Activated naive CD8-positive, alpha-beta T cell treated with anti-CD3 and anti-CD28 coated beads for 36 hours (primary cell): ENCODE data around the gene C22orf31. TPM values are rescaled to one million over a fixed set of nuclear protein-coding genes. Genes with fewer than 3 reads are reported as not detected.

Experiments
- DNase-seq: peaks from one replicate; pipeline ENCODE4 v3.0.0; 2021
- H3K27ac Mint-ChIP-seq: one replicate; pipeline ENCODE4 v1.8.0; 2022; ENCODE audit warnings: mild to moderate bottlenecking, moderate library complexity, mixed read lengths
- H3K27me3 Mint-ChIP-seq: one replicate; pipeline ENCODE4 v1.8.0; 2022; ENCODE audit warnings: mild to moderate bottlenecking, mixed read lengths
- H3K36me3 Mint-ChIP-seq: one replicate; pipeline ENCODE4 v1.8.0; 2021; ENCODE audit warnings: mild to moderate bottlenecking, mixed read lengths
- H3K4me1 Mint-ChIP-seq: one replicate; pipeline ENCODE4 v1.8.0; 2021; ENCODE audit warnings: mixed read lengths
- H3K4me3 Mint-ChIP-seq: one replicate; pipeline ENCODE4 v1.8.0; 2022; ENCODE audit warnings: mild to moderate bottlenecking, moderate library complexity, mixed read lengths
- H3K9me3 Mint-ChIP-seq: one replicate; pipeline ENCODE4 v1.8.0; 2022; ENCODE audit warnings: mixed read lengths
- total RNA-seq, 2 experiments: library from RNA; stranded (reverse); gene quantifications; one replicate each; pipeline ENCODE4 v1.2.3, GENCODE V29; 2021

C22orf31 gene
- not detected for total RNA-seq

- H3K4me1 Mint-ChIP-seq, result peaks cover 8% of the 10 kb centered on the region
- no peak within 1 kb of the TSS for H3K4me3 Mint-ChIP-seq
- H3K9me3 Mint-ChIP-seq, result no peaks in the 10 kb centered on the region
- H3K36me3 Mint-ChIP-seq, result no peaks in the 10 kb centered on the region
- H3K27ac Mint-ChIP-seq, result no peak within 1 kb of the TSS
- no peak for DNase-seq
- peaks cover 32% of the 10 kb centered on the region for H3K27me3 Mint-ChIP-seq
These were observed at the start of gene C22orf31 for GRCh38 chr22:29061773-29062172. C22orf31 (minus strand) TSS chr22:29061831; CDS start chr22:29061792, 39 bp downstream.

- Mint-ChIP-seq H3K36me3 (no peaks in the 10 kb centered on the region), H3K27ac (no peak overlapping the region), H3K27me3 (peaks cover 18% of the 10 kb centered on the region), H3K4me1 (no peaks in the 10 kb centered on the region), H3K9me3 (no peaks in the 10 kb centered on the region), H3K4me3 (no peak overlapping the region)
- no peak for DNase-seq
These were observed 49.3 kb upstream of the C22orf31 start for GRCh38 chr22:29110946-29111345.

GRCh38 chr22:29109822-29110221, 48.2 kb upstream of the C22orf31 start:
- no peaks in the 10 kb centered on the region for H3K4me1 Mint-ChIP-seq
- no peak overlapping the region for H3K27ac Mint-ChIP-seq
- no peaks in the 10 kb centered on the region for H3K9me3 Mint-ChIP-seq
- H3K4me3 Mint-ChIP-seq, result no peak overlapping the region
- peaks cover 9% of the 10 kb centered on the region for H3K27me3 Mint-ChIP-seq
- no peaks in the 10 kb centered on the region for H3K36me3 Mint-ChIP-seq
- no peak for DNase-seq

- Mint-ChIP-seq H3K4me3 (no peak overlapping the region), H3K27me3 (no peaks in the 10 kb centered on the region), H3K4me1 (no peaks in the 10 kb centered on the region), H3K27ac (no peak overlapping the region), H3K9me3 (no peaks in the 10 kb centered on the region), H3K36me3 (no peaks in the 10 kb centered on the region)
- no peak for DNase-seq
These were observed 46.5 kb upstream of the C22orf31 start for GRCh38 chr22:29108137-29108536.

- no peaks in the 10 kb centered on the region for H3K4me1 Mint-ChIP-seq
These were observed 45.2 kb upstream of the C22orf31 start for GRCh38 chr22:29106839-29107238.

GRCh38 chr22:29105468-29105867, 43.8 kb upstream of the C22orf31 start:
- no peak for DNase-seq
- Mint-ChIP-seq H3K9me3 (no peaks in the 10 kb centered on the region), H3K36me3 (no peaks in the 10 kb centered on the region), H3K4me1 (no peaks in the 10 kb centered on the region), H3K4me3 (no peak overlapping the region), H3K27ac (no peak overlapping the region), H3K27me3 (no peaks in the 10 kb centered on the region)

More at GRCh38 chr22:29106839-29107238, 45.2 kb upstream of the C22orf31 start:
- Mint-ChIP-seq H3K9me3 (no peaks in the 10 kb centered on the region), H3K36me3 (no peaks in the 10 kb centered on the region), H3K27ac (no peak overlapping the region), H3K27me3 (no peaks in the 10 kb centered on the region), H3K4me3 (no peak overlapping the region)
- no peak for DNase-seq

GRCh38 chr22:29103121-29103520, 41.5 kb upstream of the C22orf31 start:
- DNase-seq, result no peak
- no peak overlapping the region for H3K4me3 Mint-ChIP-seq
- no peaks in the 10 kb centered on the region for H3K27me3 Mint-ChIP-seq
- no peaks in the 10 kb centered on the region for H3K4me1 Mint-ChIP-seq
- no peaks in the 10 kb centered on the region for H3K36me3 Mint-ChIP-seq
- no peaks in the 10 kb centered on the region for H3K9me3 Mint-ChIP-seq
- no peak overlapping the region for H3K27ac Mint-ChIP-seq

GRCh38 chr22:29102300-29102699, 40.7 kb upstream of the C22orf31 start:
- no peaks in the 10 kb centered on the region for H3K27me3 Mint-ChIP-seq
- no peaks in the 10 kb centered on the region for H3K9me3 Mint-ChIP-seq
- H3K27ac Mint-ChIP-seq, result no peak overlapping the region
- no peaks in the 10 kb centered on the region for H3K36me3 Mint-ChIP-seq
- no peaks in the 10 kb centered on the region for H3K4me1 Mint-ChIP-seq
- DNase-seq, result no peak
- H3K4me3 Mint-ChIP-seq, result no peak overlapping the region

GRCh38 chr22:29098296-29098695, 36.7 kb upstream of the C22orf31 start:
- H3K27me3 Mint-ChIP-seq, result no peaks in the 10 kb centered on the region
- no peaks in the 10 kb centered on the region for H3K9me3 Mint-ChIP-seq
- no peak overlapping the region for H3K27ac Mint-ChIP-seq
- H3K4me1 Mint-ChIP-seq, result no peaks in the 10 kb centered on the region
- no peaks in the 10 kb centered on the region for H3K36me3 Mint-ChIP-seq
- DNase-seq, result no peak
- H3K4me3 Mint-ChIP-seq, result no peak overlapping the region

- H3K4me1 Mint-ChIP-seq, result no peaks in the 10 kb centered on the region
- no peaks in the 10 kb centered on the region for H3K9me3 Mint-ChIP-seq
- H3K27me3 Mint-ChIP-seq, result no peaks in the 10 kb centered on the region
- no peak overlapping the region for H3K4me3 Mint-ChIP-seq
- no peak overlapping the region for H3K27ac Mint-ChIP-seq
- H3K36me3 Mint-ChIP-seq, result no peaks in the 10 kb centered on the region
- no peak for DNase-seq
These were observed 35.4 kb upstream of the C22orf31 start for GRCh38 chr22:29096736-29097669.

- Mint-ChIP-seq H3K27me3 (no peaks in the 10 kb centered on the region), H3K27ac (no peak overlapping the region), H3K36me3 (no peaks in the 10 kb centered on the region), H3K4me1 (no peaks in the 10 kb centered on the region), H3K4me3 (no peak overlapping the region), H3K9me3 (no peaks in the 10 kb centered on the region)
- no peak for DNase-seq
These were observed 33.8 kb upstream of the C22orf31 start for GRCh38 chr22:29095459-29095858.

GRCh38 chr22:29093501-29094300, 32.1 kb upstream of the C22orf31 start:
- Mint-ChIP-seq H3K9me3 (no peaks in the 10 kb centered on the region), H3K36me3 (no peaks in the 10 kb centered on the region), H3K4me3 (no peak overlapping the region), H3K27ac (no peak overlapping the region), H3K27me3 (peaks cover 13% of the 10 kb centered on the region), H3K4me1 (no peaks in the 10 kb centered on the region)
- DNase-seq, result no peak

GRCh38 chr22:29093030-29093429, 31.4 kb upstream of the C22orf31 start:
- no peaks in the 10 kb centered on the region for H3K4me1 Mint-ChIP-seq
- no peaks in the 10 kb centered on the region for H3K9me3 Mint-ChIP-seq
- H3K27me3 Mint-ChIP-seq, result peaks cover 14% of the 10 kb centered on the region

GRCh38 chr22:29092243-29092642, 30.6 kb upstream of the C22orf31 start:
- no peak overlapping the region for H3K27ac Mint-ChIP-seq
- no peaks in the 10 kb centered on the region for H3K9me3 Mint-ChIP-seq
- H3K4me3 Mint-ChIP-seq, result no peak overlapping the region
- no peaks in the 10 kb centered on the region for H3K36me3 Mint-ChIP-seq
- H3K27me3 Mint-ChIP-seq, result peaks cover 14% of the 10 kb centered on the region
- DNase-seq, result no peak
- no peaks in the 10 kb centered on the region for H3K4me1 Mint-ChIP-seq

More at GRCh38 chr22:29093030-29093429, 31.4 kb upstream of the C22orf31 start:
- no peak for DNase-seq
- Mint-ChIP-seq H3K36me3 (no peaks in the 10 kb centered on the region), H3K4me3 (no peak overlapping the region), H3K27ac (no peak overlapping the region)

GRCh38 chr22:29090039-29090438, 28.4 kb upstream of the C22orf31 start:
- H3K27ac Mint-ChIP-seq, result no peak overlapping the region
- H3K9me3 Mint-ChIP-seq, result no peaks in the 10 kb centered on the region
- DNase-seq, result no peak
- H3K36me3 Mint-ChIP-seq, result no peaks in the 10 kb centered on the region
- H3K4me1 Mint-ChIP-seq, result no peaks in the 10 kb centered on the region
- H3K27me3 Mint-ChIP-seq, result peaks cover 14% of the 10 kb centered on the region
- H3K4me3 Mint-ChIP-seq, result no peak overlapping the region
